ENCODE data around the gene PET117. TPM values are rescaled to one million over a fixed set of nuclear protein-coding genes. Genes with fewer than 3 reads are reported as not detected.
"Not testable (repeated sequence)": the region's sequence is repeated elsewhere in the genome, so short reads cannot be mapped to it uniquely, and the experiment has no call there.

PET117 gene
- total RNA-seq, 2 experiments from 2014 or later, result 15.2 to 15.9 TPM

DNA sequence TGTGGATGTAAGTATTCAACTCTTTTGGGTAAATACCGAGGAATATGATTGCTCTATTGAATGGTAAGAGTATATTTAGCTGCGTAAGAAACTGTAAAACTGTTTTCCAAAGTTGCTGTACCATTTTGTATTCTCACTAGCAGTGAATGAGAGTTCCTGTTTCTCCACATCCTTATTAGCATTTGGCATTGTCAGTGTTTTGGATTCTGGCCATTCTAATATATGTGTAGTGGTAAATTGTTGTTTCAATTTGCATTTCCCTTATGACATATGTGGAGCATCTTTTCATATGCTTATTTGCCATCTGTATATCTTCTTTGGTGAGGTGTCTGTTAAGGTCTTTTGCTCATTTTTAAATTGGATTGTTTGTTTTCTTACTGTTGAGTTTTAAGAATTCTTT, 29.3 kb upstream of the PET117 start:
- CTCF ChIA-PET, result no interaction called here
- DNase-seq, result no peak
- peaks cover 4% of the 10 kb centered on the region for H3K9me3 Mint-ChIP-seq
- H3K36me3 Mint-ChIP-seq, result no peaks in the 10 kb centered on the region
- H3K4me3 Mint-ChIP-seq, result no peak overlapping the region
- intact Hi-C loops (cut with micrococcal nuclease), result no loop called here
- H3K4me1 Mint-ChIP-seq (ENCODE audit: low read depth), result no peaks in the 10 kb centered on the region
- POLR2A ChIA-PET, result no interaction called here
- peaks cover 2% of the 10 kb centered on the region for H3K27me3 Mint-ChIP-seq
- no peak overlapping the region for H3K27ac Mint-ChIP-seq

DNA sequence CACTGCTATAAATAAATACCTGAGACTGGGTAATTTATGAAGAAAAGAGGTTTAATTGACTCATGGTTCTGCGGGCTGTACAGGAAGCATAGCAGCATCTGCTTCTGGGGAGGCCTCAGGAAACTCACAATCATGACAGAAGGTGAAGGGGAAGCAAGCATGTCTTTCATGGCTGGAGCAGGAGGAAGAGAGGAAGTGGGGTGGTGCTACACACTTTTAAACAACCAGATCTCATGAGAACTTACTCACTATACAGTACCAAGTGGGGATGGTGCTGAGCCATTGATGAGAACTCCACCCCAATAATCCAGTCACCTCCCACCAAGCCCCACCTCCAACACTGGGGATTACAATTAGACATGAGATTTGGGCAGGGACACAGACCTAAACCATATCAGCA, 9.1 kb upstream of the PET117 start:
- H3K27me3 Mint-ChIP-seq; H3K36me3 Mint-ChIP-seq; H3K4me1 Mint-ChIP-seq (ENCODE audit: low read depth); intact Hi-C loops (cut with micrococcal nuclease); H3K9me3 Mint-ChIP-seq; H3K4me3 Mint-ChIP-seq; H3K27ac Mint-ChIP-seq; CTCF ChIA-PET; POLR2A ChIA-PET: not testable (repeated sequence)
- DNase-seq, result peak; percentile 11

DNA sequence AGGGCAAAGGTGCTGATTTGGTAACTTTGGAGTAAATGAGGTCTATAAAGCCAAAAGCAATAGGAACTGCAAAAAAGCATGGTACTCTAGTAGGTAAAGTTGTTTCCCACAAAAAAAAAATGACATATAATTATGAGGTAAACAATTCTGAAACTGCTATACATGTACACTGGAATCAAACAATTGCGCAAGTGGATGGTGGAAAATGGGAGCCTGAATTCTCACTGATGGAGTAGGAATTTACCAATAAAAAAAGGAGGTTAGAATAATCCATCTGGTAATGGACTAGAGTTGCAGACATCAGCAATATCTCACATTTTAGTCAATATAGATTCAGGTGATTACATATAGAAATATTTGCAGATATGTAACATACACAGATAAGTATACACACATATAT, 5.0 kb upstream of the PET117 start:
- H3K36me3 Mint-ChIP-seq, result no peaks in the 10 kb centered on the region
- POLR2A ChIA-PET, result no interaction called here
- no peak for DNase-seq
- no peaks in the 10 kb centered on the region for H3K27me3 Mint-ChIP-seq
- peaks cover 13% of the 10 kb centered on the region for H3K4me1 Mint-ChIP-seq (ENCODE audit: low read depth)
- no peak overlapping the region for H3K27ac Mint-ChIP-seq
- H3K4me3 Mint-ChIP-seq, result no peak overlapping the region
- intact Hi-C loops (cut with micrococcal nuclease), result loop anchor here (10.0 kb wide), 2 partner anchors 598 to 1398 kb away; partner anchors contain the start of genes BFSP1 and SNRPB2
- CTCF ChIA-PET, result no interaction called here
- H3K9me3 Mint-ChIP-seq, result peaks cover 5% of the 10 kb centered on the region

- Mint-ChIP-seq H3K4me3 (no peak overlapping the region), H3K9me3 (peaks cover 4% of the 10 kb centered on the region), H3K36me3 (no peaks in the 10 kb centered on the region), H3K4me1 (ENCODE audit: low read depth) (peaks cover 11% of the 10 kb centered on the region), H3K27me3 (no peaks in the 10 kb centered on the region), H3K27ac (no peak overlapping the region)
- POLR2A ChIA-PET, result no interaction called here
- CTCF ChIA-PET, result no interaction called here
- DNase-seq, result no peak
- intact Hi-C loops (cut with micrococcal nuclease), result loop anchor here (10.0 kb wide), 2 partner anchors 599 to 1399 kb away; partner anchors contain the start of genes BFSP1 and SNRPB2
Observed at GRCh38 chr20:18133962-18134361, 3.7 kb upstream of the PET117 start.

DNA sequence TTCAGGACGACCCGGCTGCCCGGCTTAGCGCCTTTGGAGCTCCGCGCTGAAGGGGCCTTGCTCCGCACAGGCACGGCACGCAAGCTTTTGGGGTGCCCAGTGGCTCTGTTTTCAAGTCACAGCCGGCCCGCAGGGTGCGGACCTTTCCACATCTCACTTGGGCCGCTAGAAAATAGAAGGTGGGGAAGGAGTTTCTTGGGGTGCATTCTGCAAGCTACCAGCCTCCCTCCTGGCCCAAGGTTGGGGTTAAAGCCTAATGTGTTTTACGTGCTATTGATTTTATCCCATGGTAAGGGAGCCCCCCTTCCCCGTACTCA, 561 bp downstream of the PET117 start:
- peaks cover 30% of the 10 kb centered on the region for H3K4me1 Mint-ChIP-seq (ENCODE audit: low read depth)
- ChIA-PET POLR2A (interaction anchor here (0.8 to 1.3 kb wide), 6 partner anchors 9 to 369 kb away, joined by 3 to 7 read pairs (median 4); partner anchors contain the start of genes DZANK1, POLR3F, SEC23B and ZNF133), CTCF (interaction anchor here (0.6 to 1.2 kb wide), 6 partner anchors 11 to 1639 kb away, joined by 3 to 5 read pairs (median 4); partner anchors contain the start of gene RRBP1)
- no peaks in the 10 kb centered on the region for H3K9me3 Mint-ChIP-seq
- H3K4me3 Mint-ChIP-seq, result peak overlapping the region; percentile 62
- H3K27me3 Mint-ChIP-seq, result no peaks in the 10 kb centered on the region
- peak overlapping the region; percentile 26 for H3K27ac Mint-ChIP-seq
- no peak for DNase-seq
- peaks cover 8% of the 10 kb centered on the region for H3K36me3 Mint-ChIP-seq
- intact Hi-C loops (cut with micrococcal nuclease), result loop anchor here (2.0 to 10.0 kb wide), 6 partner anchors 169 to 1403 kb away; partner anchors contain the start of genes BFSP1, DZANK1, MGME1 and POLR3F

GRCh38 chr20:18138639-18139583, 1.2 kb downstream of the PET117 start:
- H3K36me3 Mint-ChIP-seq, result peaks cover 12% of the 10 kb centered on the region
- peak overlapping the region; percentile 26 for H3K27ac Mint-ChIP-seq
- H3K4me3 Mint-ChIP-seq, result peak overlapping the region; percentile 62
- no peaks in the 10 kb centered on the region for H3K9me3 Mint-ChIP-seq
- intact Hi-C loops (cut with micrococcal nuclease), result loop anchor here (2.0 to 10.0 kb wide), 6 partner anchors 170 to 1404 kb away; partner anchors contain the start of genes BFSP1, DZANK1, MGME1 and POLR3F
- DNase-seq, result no peak
- ChIA-PET CTCF (interaction anchor here (0.6 to 1.2 kb wide), 5 partner anchors 10 to 1640 kb away, joined by 3 to 5 read pairs (median 4); partner anchors contain the start of gene RRBP1), POLR2A (interaction anchor here (0.8 to 1.3 kb wide), 6 partner anchors 8 to 369 kb away, joined by 3 to 7 read pairs (median 4); partner anchors contain the start of genes DZANK1, POLR3F, SEC23B and ZNF133)
- H3K4me1 Mint-ChIP-seq (ENCODE audit: low read depth), result peaks cover 26% of the 10 kb centered on the region
- no peaks in the 10 kb centered on the region for H3K27me3 Mint-ChIP-seq

DNA sequence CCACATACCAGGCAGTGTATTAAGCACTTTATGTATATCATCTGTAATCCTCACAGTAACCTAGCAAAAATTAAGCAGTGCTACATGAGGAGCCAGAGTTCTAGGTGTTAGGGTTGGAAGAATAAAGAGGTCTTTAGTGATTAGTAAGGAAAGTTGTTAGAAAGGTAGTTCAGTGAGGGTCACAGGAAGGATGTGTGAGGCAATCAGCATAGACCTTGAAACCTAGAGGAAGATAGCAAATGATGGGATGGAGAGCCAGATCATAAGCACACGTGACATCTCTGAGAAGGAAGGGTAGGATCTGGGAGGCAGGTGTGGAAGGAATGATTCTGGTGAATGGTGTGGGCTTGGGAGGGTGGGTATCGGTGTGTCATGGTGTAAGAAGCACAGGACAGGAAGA, 2.2 kb downstream of the PET117 start:
- peak overlapping the region; percentile 62 for H3K4me3 Mint-ChIP-seq
- POLR2A ChIA-PET, result no interaction called here
- no peak for DNase-seq
- peaks cover 28% of the 10 kb centered on the region for H3K4me1 Mint-ChIP-seq (ENCODE audit: low read depth)
- no peak overlapping the region for H3K27ac Mint-ChIP-seq
- intact Hi-C loops (cut with micrococcal nuclease), result loop anchor here (2.0 to 10.0 kb wide), 6 partner anchors 171 to 1405 kb away; partner anchors contain the start of genes BFSP1, DZANK1, MGME1 and POLR3F
- H3K36me3 Mint-ChIP-seq, result peaks cover 19% of the 10 kb centered on the region
- no peaks in the 10 kb centered on the region for H3K27me3 Mint-ChIP-seq
- CTCF ChIA-PET, result no interaction called here
- H3K9me3 Mint-ChIP-seq, result no peaks in the 10 kb centered on the region

- Mint-ChIP-seq H3K27me3 (no peaks in the 10 kb centered on the region), H3K4me3 (no peak overlapping the region), H3K27ac (no peak overlapping the region), H3K9me3 (no peaks in the 10 kb centered on the region), H3K4me1 (ENCODE audit: low read depth) (peaks cover 15% of the 10 kb centered on the region), H3K36me3 (peaks cover 27% of the 10 kb centered on the region)
- POLR2A ChIA-PET, result no interaction called here
- CTCF ChIA-PET, result interaction anchor here (1.1 kb wide), 1 partner anchor 101 kb away, joined by 4 read pairs; no protein-coding TSS in a partner anchor
- intact Hi-C loops (cut with micrococcal nuclease), result no loop called here
- DNase-seq, result no peak
Observed at GRCh38 chr20:18144541-18145099, 7.0 kb downstream of the PET117 start.

GRCh38 chr20:18154342-18154741, 16.7 kb downstream of the PET117 start:
- intact Hi-C loops (cut with micrococcal nuclease), result no loop called here

GRCh38 chr20:18156045-18156444, 18.4 kb downstream of the PET117 start:
- peaks cover 21% of the 10 kb centered on the region for H3K36me3 Mint-ChIP-seq
- no peaks in the 10 kb centered on the region for H3K27me3 Mint-ChIP-seq
- H3K27ac Mint-ChIP-seq, result no peak overlapping the region
- POLR2A ChIA-PET, result no interaction called here
- intact Hi-C loops (cut with micrococcal nuclease), result no loop called here
- CTCF ChIA-PET, result no interaction called here
- H3K9me3 Mint-ChIP-seq, result no peaks in the 10 kb centered on the region
- no peak for DNase-seq
- H3K4me1 Mint-ChIP-seq (ENCODE audit: low read depth), result no peaks in the 10 kb centered on the region
- no peak overlapping the region for H3K4me3 Mint-ChIP-seq

More at GRCh38 chr20:18154342-18154741, 16.7 kb downstream of the PET117 start:
- ChIA-PET POLR2A (no interaction called here), CTCF (no interaction called here)
- Mint-ChIP-seq H3K4me3 (no peak overlapping the region), H3K4me1 (ENCODE audit: low read depth) (no peaks in the 10 kb centered on the region), H3K27me3 (no peaks in the 10 kb centered on the region), H3K36me3 (peaks cover 22% of the 10 kb centered on the region), H3K27ac (no peak overlapping the region), H3K9me3 (no peaks in the 10 kb centered on the region)
- no peak for DNase-seq

DNA sequence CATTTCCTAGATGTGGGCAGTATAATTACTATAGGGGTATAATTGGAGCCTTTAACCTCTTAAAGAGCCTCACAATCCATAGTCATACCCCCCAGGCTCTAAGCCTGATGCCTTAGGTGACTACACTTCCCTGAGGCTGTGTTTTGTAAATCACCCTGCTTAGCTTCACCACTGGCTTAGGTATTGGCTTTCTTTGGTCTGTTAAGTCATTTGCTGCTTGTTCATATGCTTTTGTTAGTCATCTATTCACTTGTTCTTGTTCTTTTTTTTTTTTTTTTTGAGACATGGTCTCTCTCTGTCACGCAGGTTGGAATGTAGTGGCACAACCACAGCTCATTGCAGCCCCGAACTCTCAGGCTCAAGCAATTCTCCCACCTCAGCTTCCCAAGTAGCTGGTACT, 26.7 kb downstream of the PET117 start:
- intact Hi-C loops (cut with micrococcal nuclease), result no loop called here
- ChIA-PET POLR2A (no interaction called here), CTCF (no interaction called here)
- Mint-ChIP-seq H3K9me3 (no peaks in the 10 kb centered on the region), H3K27ac (no peak overlapping the region), H3K36me3 (peaks cover 28% of the 10 kb centered on the region), H3K4me1 (ENCODE audit: low read depth) (peaks cover 36% of the 10 kb centered on the region), H3K4me3 (no peak overlapping the region), H3K27me3 (no peaks in the 10 kb centered on the region)
- no peak for DNase-seq

DNA sequence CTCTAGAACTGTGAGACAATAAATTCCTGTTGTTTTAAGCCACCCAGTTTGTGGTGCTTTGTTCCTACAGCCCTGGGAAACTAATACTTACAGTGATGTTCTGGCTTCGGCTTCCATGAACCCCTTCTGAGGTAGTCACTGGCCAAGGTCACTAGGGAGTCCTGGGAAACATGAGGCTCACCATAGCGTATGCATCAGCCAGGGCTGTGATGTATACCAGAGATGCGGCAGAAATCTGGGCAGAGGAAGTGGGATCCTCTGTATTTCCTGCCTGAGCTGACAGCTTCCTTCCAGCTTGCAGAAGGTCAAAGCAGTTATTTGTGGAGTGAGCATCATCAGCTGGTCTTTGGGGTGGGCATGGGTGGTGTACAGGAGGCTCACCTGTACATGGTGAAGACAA, 27.9 kb downstream of the PET117 start:
- CTCF ChIA-PET, result no interaction called here
- Mint-ChIP-seq H3K4me1 (ENCODE audit: low read depth) (peaks cover 36% of the 10 kb centered on the region), H3K36me3 (peaks cover 32% of the 10 kb centered on the region), H3K27me3 (no peaks in the 10 kb centered on the region), H3K27ac (no peak overlapping the region), H3K4me3 (no peak overlapping the region), H3K9me3 (no peaks in the 10 kb centered on the region)
- intact Hi-C loops (cut with micrococcal nuclease), result no loop called here
- POLR2A ChIA-PET, result no interaction called here
- DNase-seq, result no peak
